SK-N-MC (cell line): ENCODE measurements around the gene DAB1.

Experiments used
- DNase-seq: peaks from one replicate; pipeline ENCODE4 v3.0.0-alpha.2; 2011; ENCODE audit warnings: low read depth, low spot score
- H3K27ac ChIP-seq: fragments of 200-600 bp; sonication (generic); 2 replicates; pipeline ENCODE4 v1.5.1; 2016; ENCODE audit warnings: mixed run types
- H3K36me3 ChIP-seq: fragments of 200-600 bp; sonication (generic); 2 replicates; pipeline ENCODE4 v1.6.1; 2017; ENCODE audit warnings: antibody characterized with exemption, low read length, mixed read lengths; ENCODE audit not compliant: insufficient read depth
- H3K4me3 ChIP-seq: fragments of 200-600 bp; sonication (generic); 2 replicates; pipeline ENCODE4 v1.5.1; 2016
- H3K9ac ChIP-seq: fragments of 200-600 bp; sonication (generic); 2 replicates; pipeline ENCODE4 v1.8.0; 2017; ENCODE audit warnings: mixed run types, mixed read lengths; ENCODE audit not compliant: insufficient read length
- H3K9me3 ChIP-seq: fragments of 200-600 bp; sonication (generic); 2 replicates; pipeline ENCODE4 v1.6.1; 2017; ENCODE audit warnings: low read depth, mild to moderate bottlenecking, antibody characterized with exemption, low read length, moderate library complexity, mixed read lengths
- EZH2 ChIP-seq: fragments of 200-600 bp; sonication (generic); IDR thresholded peaks from one replicate; pipeline ENCODE4 v1.6.1; 2017; ENCODE audit warnings: antibody characterized with exemption
- FOXP2 ChIP-seq: optimal IDR thresholded peaks from 2 replicates; pipeline ENCODE3; 2011; ENCODE audit warnings: mild to moderate bottlenecking, moderate library complexity; ENCODE audit not compliant: insufficient read depth; ENCODE audit errors: extremely low read length, control extremely low read depth
- POLR2AphosphoS5 ChIP-seq: IDR thresholded peaks from 2 replicates; pipeline ENCODE4 v1.6.1; 2012; ENCODE audit warnings: mild to moderate bottlenecking, low read depth, low read length, borderline replicate concordance

The DAB1 gene

DNA sequence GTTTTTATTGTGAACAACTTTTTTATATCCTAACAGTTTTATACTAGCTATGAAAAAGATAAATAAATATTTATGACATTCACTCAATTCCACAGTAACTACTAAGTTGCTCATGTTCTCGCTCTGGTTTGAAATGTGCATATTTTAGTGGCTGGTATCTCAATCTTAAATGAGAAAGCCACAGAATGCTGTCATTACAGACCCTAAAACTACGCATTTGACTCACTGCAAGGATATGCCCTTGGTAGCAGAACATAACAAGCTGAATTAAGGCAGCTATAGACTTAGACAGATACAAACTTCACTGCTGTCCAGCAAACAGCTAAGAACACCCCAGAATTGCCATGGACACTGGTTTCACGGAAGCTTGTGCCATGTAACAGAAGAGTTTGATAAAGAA, 19.0 kb downstream of the DAB1 start:
- H3K36me3 ChIP-seq: no peaks in the 10 kb centered on the region
- no peak overlapping the region for H3K4me3 ChIP-seq
- TF ChIP-seq FOXP2: no peak
- TF ChIP-seq POLR2AphosphoS5: no peak
- no peak overlapping the region for H3K9ac ChIP-seq
- H3K9me3 ChIP-seq: no peaks in the 10 kb centered on the region
- no peak for DNase-seq
- H3K27ac ChIP-seq: no peak overlapping the region

DNA sequence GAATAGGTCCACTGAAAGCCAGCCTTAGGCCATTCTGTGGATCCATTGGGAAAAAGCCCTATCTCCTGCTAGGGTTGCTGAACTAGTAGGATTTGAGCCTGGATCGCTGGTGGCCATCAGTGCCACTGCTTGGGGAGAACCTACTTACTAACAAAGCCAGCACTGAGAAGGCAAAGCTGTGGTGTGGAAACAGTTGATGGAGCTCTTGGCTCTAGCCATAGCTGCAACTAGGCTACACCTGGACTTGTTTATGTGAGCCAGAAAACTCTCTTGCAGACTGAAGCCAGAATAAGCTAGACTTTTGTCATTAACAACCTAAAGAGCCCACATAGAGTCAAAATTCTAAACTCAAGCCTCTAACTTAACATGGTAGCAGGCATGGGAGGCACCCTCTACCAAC, 20.7 kb downstream of the DAB1 start:
- Histone ChIP-seq H3K36me3 (no peaks in the 10 kb centered on the region), H3K9me3 (no peaks in the 10 kb centered on the region), H3K27ac (no peak overlapping the region), H3K4me3 (no peak overlapping the region), H3K9ac (no peak overlapping the region)
- DNase-seq: no peak
- TF ChIP-seq POLR2AphosphoS5 (no peak), FOXP2 (no peak), EZH2 (no peak)

DNA sequence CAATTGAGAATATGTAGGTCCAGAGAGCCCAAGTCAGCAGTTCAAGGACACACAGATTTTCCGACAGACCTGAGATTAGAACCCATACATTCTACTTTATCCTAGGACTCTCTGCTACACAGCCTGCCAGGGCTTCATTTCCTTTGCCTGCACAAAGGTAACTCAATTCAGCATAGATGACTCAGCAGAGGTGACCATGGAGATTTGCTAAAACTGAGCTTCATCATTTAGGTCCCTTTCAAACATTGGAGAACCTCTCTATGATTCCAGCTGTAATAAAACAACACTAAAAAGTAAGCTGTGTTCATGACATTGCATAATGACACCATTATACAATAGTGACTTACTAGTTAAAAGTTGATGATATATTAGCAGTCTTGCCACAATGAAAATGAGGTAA, 22.2 kb downstream of the DAB1 start:
- DNase-seq: no peak

DNA sequence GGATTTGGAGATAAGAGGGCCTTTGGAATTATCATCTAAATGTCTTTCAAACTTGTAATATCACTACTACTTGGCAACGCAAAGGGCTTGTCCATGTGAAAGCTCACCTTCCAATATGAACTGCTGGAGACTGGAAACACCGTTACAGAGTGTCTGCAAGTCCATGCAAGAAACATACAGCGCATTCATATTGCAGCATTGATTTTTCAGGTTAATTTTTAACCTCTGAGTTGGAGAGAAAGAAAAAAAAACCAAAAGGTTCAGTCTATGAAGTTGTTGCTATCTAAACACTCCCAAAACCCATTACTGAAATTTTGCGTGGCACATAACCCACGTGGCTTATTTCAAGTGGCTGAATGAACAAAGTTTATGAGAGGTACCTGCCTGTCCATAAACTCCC, 23.8 kb downstream of the DAB1 start:
- Histone ChIP-seq H3K27ac (no peak overlapping the region), H3K9ac (no peak overlapping the region), H3K4me3 (no peak overlapping the region), H3K9me3 (no peaks in the 10 kb centered on the region), H3K36me3 (no peaks in the 10 kb centered on the region)
- no peak for DNase-seq
- TF ChIP-seq FOXP2: no peak
- TF ChIP-seq EZH2: no peak
- TF ChIP-seq POLR2AphosphoS5: no peak

More for the DNA sequence above, 22.2 kb downstream of the DAB1 start:
- no peaks in the 10 kb centered on the region for H3K36me3 ChIP-seq
- H3K9me3 ChIP-seq: no peaks in the 10 kb centered on the region
- no peak overlapping the region for H3K4me3 ChIP-seq
- no peak for TF ChIP-seq EZH2
- no peak for TF ChIP-seq FOXP2
- H3K27ac ChIP-seq: no peak overlapping the region
- H3K9ac ChIP-seq: no peak overlapping the region

DNA sequence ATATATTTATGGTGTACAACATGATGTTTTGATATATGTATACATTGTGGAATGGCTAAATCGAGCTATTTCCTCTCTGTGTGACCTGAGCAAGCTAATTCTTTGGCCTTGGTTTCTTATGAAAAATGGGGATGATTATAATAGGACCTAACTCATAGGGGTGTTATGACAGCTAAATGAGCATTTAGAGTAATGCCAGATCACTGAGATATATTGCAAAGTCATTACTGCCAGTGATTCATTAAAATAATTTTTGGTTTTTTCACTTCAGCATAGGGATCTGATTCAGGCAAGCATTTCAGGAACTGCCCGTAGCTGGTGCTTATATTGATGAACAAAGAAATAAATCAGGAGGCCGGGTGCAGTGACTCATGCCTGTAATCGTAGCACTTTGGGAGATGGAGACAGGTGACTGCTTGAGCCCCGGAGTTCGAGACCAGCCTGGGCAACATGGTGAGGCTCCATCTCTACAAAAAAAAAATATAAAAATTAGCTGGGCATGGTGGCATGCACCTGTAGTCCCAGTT, 30.7 kb downstream of the DAB1 start:
- no peak for TF ChIP-seq POLR2AphosphoS5
- no peak for TF ChIP-seq EZH2
- no peak for TF ChIP-seq FOXP2
- H3K9ac ChIP-seq: no peak overlapping the region
- H3K36me3 ChIP-seq: no peaks in the 10 kb centered on the region
- no peak overlapping the region for H3K27ac ChIP-seq
- no peak for DNase-seq
- no peak overlapping the region for H3K4me3 ChIP-seq
- no peaks in the 10 kb centered on the region for H3K9me3 ChIP-seq

DNA sequence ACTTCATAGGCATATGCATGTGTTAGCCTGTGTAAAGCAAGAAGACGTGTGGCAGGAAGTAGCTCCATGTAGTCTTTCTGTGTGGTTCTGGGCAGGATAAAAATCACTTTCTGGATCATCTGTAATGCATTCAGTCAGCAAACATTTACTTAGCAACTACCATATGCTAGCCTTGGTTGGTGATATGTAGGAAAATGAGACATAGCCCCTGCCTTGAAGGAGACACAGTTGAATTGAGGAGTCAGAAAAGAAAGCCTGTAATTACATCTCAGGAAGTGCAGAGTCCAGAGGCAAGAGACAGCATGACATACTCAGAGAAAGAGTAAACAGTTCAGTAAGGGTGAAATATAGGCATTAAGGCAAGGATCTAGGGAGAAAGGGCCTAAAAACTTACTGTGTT, 38.5 kb downstream of the DAB1 start:
- TF ChIP-seq EZH2 (no peak), POLR2AphosphoS5 (no peak), FOXP2 (no peak)
- H3K27ac ChIP-seq: no peak overlapping the region
- no peak for DNase-seq
- H3K36me3 ChIP-seq: no peaks in the 10 kb centered on the region
- H3K9me3 ChIP-seq: no peaks in the 10 kb centered on the region
- H3K4me3 ChIP-seq: no peak overlapping the region
- no peak overlapping the region for H3K9ac ChIP-seq

DNA sequence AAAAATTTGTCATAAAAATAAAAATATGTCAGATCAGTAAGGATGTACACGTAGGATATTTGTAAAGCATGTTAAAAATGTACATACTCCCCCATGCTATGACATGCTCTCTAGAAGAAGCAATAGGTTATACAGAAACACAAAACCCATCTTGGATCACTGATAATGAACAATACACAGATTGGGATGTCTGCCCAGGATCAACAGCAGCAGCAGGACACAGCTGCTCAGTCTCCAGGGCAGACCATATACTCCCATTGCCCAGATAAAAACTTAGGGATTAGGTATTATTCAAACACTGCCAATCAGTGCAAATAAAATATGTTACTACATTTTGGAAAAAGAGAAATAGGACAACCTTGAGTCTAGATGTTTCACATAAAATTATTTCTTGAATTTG, 39.0 kb downstream of the DAB1 start:
- Histone ChIP-seq H3K36me3 (no peaks in the 10 kb centered on the region), H3K4me3 (no peak overlapping the region), H3K9me3 (no peaks in the 10 kb centered on the region), H3K9ac (no peak overlapping the region), H3K27ac (no peak overlapping the region)
- TF ChIP-seq POLR2AphosphoS5: no peak
- no peak for TF ChIP-seq EZH2
- no peak for TF ChIP-seq FOXP2
- no peak for DNase-seq

DNA sequence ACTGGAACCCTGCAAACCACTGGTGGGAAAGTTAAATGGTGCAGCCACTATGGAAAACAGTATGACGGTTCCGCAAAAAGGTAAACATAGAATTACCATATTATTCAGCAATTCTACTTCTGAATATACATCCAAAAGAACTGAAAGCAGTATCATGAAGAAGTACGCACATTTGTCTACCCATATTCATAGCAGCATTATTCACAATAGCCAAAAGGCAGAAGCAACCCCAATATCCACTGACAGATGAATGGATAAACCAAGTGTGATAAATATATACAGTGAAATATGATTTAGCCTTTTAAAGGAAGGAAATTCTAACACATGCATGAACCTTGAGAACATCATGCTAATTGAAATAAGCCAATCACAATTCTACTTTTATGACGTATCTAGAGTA, 39.6 kb downstream of the DAB1 start:
- DNase-seq: no peak
- no peak overlapping the region for H3K4me3 ChIP-seq
- no peak overlapping the region for H3K27ac ChIP-seq
- no peak overlapping the region for H3K9ac ChIP-seq
- H3K36me3 ChIP-seq: no peaks in the 10 kb centered on the region
- TF ChIP-seq EZH2: no peak
- TF ChIP-seq POLR2AphosphoS5: no peak
- TF ChIP-seq FOXP2: no peak
- H3K9me3 ChIP-seq: no peaks in the 10 kb centered on the region

DNA sequence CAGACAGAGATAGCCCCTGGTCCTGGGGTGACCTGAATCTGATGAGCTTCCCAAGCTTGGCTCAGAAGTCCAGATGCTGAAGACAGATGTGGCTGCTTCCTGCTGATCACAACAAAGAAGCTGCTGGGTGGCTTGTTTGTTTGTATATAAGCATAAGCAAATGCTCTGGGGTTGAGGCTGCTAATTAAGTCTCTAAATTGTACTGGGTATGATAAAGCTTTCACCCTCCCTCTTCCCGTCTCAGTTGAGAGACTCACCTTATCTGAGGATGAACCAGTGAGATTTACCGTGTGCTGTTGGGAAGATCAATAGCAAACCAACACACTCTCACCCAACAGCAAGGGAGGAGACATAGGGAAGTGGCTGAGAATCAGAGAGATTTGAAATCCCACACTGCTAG, 42.0 kb downstream of the DAB1 start:
- TF ChIP-seq EZH2: no peak
- TF ChIP-seq POLR2AphosphoS5: no peak
- TF ChIP-seq FOXP2: no peak
- no peak overlapping the region for H3K27ac ChIP-seq
- no peak overlapping the region for H3K9ac ChIP-seq
- no peaks in the 10 kb centered on the region for H3K36me3 ChIP-seq
- H3K4me3 ChIP-seq: no peak overlapping the region
- DNase-seq: no peak
- no peaks in the 10 kb centered on the region for H3K9me3 ChIP-seq

DNA sequence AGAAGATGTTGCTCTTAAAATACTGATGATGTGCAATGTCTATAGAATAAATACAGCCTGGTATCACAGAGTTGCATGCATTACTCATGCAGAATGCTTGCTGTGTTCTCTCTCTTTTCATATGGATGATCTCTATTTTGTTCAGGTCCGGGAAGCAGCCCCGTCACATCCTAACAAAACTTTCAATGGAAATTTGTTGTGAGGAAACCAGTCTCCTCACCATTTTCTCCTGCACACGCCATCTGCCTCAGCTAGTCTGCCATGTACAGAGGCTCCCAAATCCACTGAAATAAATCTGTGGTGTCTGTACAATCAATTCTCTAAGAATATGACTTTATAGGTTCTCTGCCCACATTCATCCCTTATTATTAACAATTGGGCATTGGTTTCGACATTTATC, 42.4 kb downstream of the DAB1 start:
- no peaks in the 10 kb centered on the region for H3K9me3 ChIP-seq
- DNase-seq: no peak
- H3K4me3 ChIP-seq: no peak overlapping the region
- TF ChIP-seq POLR2AphosphoS5 (no peak), FOXP2 (no peak), EZH2 (no peak)
- H3K27ac ChIP-seq: no peak overlapping the region
- H3K36me3 ChIP-seq: no peaks in the 10 kb centered on the region
- H3K9ac ChIP-seq: no peak overlapping the region
